Loucy (cell line): Measurements from ENCODE around the gene TAF4B.

ENCODE experiments used
- H2AFZ ChIP-seq: fragments of 200-600 bp; sonication (generic); 2 replicates; pipeline ENCODE4 v1.6.0; 2016; ENCODE audit warnings: antibody characterized with exemption, mild to moderate bottlenecking, low read length, moderate library complexity
- H3F3A ChIP-seq: fragments of 200-600 bp; 2 replicates; pipeline ENCODE4 v1.6.0; 2016; ENCODE audit warnings: antibody characterized with exemption, low read depth, mild to moderate bottlenecking
- H3K27me3 ChIP-seq: fragments of 200-600 bp; sonication (generic); 2 replicates; pipeline ENCODE4 v1.6.1; 2014; ENCODE audit warnings: low read length, mild to moderate bottlenecking; ENCODE audit not compliant: insufficient read depth, poor library complexity, severe bottlenecking
- H3K36me3 ChIP-seq: fragments of 200-600 bp; sonication (generic); 2 replicates; pipeline ENCODE4 v1.6.1; 2016; ENCODE audit warnings: low read length; ENCODE audit not compliant: insufficient read depth
- H3K4me1 ChIP-seq: fragments of 200-600 bp; sonication (generic); 2 replicates; pipeline ENCODE4 v1.5.1; 2014; ENCODE audit warnings: low read length, mild to moderate bottlenecking; ENCODE audit not compliant: insufficient read depth, poor library complexity, severe bottlenecking
- H3K4me2 ChIP-seq: fragments of 200-600 bp; sonication (generic); 2 replicates; pipeline ENCODE4 v1.6.0; 2014; ENCODE audit warnings: antibody characterized with exemption, low read length, low read depth, mild to moderate bottlenecking; ENCODE audit not compliant: poor library complexity, severe bottlenecking
- H3K4me3 ChIP-seq: fragments of 200-600 bp; sonication (generic); 2 replicates; pipeline ENCODE4 v1.5.1; 2014; ENCODE audit warnings: low read length, mild to moderate bottlenecking, mixed read lengths; ENCODE audit not compliant: poor library complexity, severe bottlenecking
- H3K79me2 ChIP-seq: fragments of 200-600 bp; sonication (generic); 2 replicates; pipeline ENCODE4 v1.6.1; 2014; ENCODE audit warnings: low read length; ENCODE audit not compliant: insufficient read depth
- H3K9ac ChIP-seq: fragments of 200-600 bp; sonication (generic); 2 replicates; pipeline ENCODE4 v1.6.0; 2014; ENCODE audit warnings: mild to moderate bottlenecking, low read depth, low read length, moderate library complexity; ENCODE audit not compliant: poor library complexity, severe bottlenecking
- H3K9me2 ChIP-seq: fragments of 200-600 bp; sonication (generic); replicated peaks from 2 replicates; pipeline ENCODE4 v1.6.1; 2016; ENCODE audit warnings: low read depth, low read length, mixed read lengths
- H3K9me3 ChIP-seq: fragments of 200-600 bp; sonication (generic); 2 replicates; pipeline ENCODE4 v1.6.1; 2014; ENCODE audit warnings: mild to moderate bottlenecking, antibody characterized with exemption, low read length, low read depth; ENCODE audit not compliant: insufficient read depth
- H4K20me1 ChIP-seq: fragments of 200-600 bp; sonication (generic); 2 replicates; pipeline ENCODE4 v1.6.0; 2014; ENCODE audit warnings: antibody characterized with exemption, low read length, mild to moderate bottlenecking; ENCODE audit not compliant: insufficient read depth, poor library complexity, severe bottlenecking
- EZH2phosphoT487 ChIP-seq: fragments of 200-600 bp; IDR thresholded peaks from 2 replicates; pipeline ENCODE4 v1.6.1; 2018; ENCODE audit warnings: antibody characterized with exemption, mild to moderate bottlenecking, moderate library complexity, borderline replicate concordance
- TF ChIP-seq, protein P1 (sequence below): fragments of 200-600 bp; sonication (generic); conservative IDR thresholded peaks from 2 replicates; pipeline ENCODE4 v1.5.1; 2014; ENCODE audit warnings: mild to moderate bottlenecking, antibody characterized with exemption, low read length

TAF4B gene

GRCh38 chr18:26268454-26268853 is 42.2 kb downstream of the TAF4B start:
- Histone ChIP-seq H3K79me2 (peaks cover 22% of the 10 kb centered on the region), H3K9ac (no peak overlapping the region), H3K27me3 (no peaks in the 10 kb centered on the region), H3K9me3 (no peaks in the 10 kb centered on the region), H3K4me3 (no peak overlapping the region), H3K4me2 (no peak overlapping the region), H3K36me3 (peaks cover 32% of the 10 kb centered on the region), H3K4me1 (no peaks in the 10 kb centered on the region), H3F3A (no peaks in the 10 kb centered on the region), H2AFZ (no peak overlapping the region), H3K9me2 (no peaks in the 10 kb centered on the region), H4K20me1 (no peaks in the 10 kb centered on the region)
- TF ChIP-seq EZH2phosphoT487 = no peak
- TF ChIP-seq, protein P1, sequence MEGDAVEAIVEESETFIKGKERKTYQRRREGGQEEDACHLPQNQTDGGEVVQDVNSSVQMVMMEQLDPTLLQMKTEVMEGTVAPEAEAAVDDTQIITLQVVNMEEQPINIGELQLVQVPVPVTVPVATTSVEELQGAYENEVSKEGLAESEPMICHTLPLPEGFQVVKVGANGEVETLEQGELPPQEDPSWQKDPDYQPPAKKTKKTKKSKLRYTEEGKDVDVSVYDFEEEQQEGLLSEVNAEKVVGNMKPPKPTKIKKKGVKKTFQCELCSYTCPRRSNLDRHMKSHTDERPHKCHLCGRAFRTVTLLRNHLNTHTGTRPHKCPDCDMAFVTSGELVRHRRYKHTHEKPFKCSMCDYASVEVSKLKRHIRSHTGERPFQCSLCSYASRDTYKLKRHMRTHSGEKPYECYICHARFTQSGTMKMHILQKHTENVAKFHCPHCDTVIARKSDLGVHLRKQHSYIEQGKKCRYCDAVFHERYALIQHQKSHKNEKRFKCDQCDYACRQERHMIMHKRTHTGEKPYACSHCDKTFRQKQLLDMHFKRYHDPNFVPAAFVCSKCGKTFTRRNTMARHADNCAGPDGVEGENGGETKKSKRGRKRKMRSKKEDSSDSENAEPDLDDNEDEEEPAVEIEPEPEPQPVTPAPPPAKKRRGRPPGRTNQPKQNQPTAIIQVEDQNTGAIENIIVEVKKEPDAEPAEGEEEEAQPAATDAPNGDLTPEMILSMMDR = no peak

DNA sequence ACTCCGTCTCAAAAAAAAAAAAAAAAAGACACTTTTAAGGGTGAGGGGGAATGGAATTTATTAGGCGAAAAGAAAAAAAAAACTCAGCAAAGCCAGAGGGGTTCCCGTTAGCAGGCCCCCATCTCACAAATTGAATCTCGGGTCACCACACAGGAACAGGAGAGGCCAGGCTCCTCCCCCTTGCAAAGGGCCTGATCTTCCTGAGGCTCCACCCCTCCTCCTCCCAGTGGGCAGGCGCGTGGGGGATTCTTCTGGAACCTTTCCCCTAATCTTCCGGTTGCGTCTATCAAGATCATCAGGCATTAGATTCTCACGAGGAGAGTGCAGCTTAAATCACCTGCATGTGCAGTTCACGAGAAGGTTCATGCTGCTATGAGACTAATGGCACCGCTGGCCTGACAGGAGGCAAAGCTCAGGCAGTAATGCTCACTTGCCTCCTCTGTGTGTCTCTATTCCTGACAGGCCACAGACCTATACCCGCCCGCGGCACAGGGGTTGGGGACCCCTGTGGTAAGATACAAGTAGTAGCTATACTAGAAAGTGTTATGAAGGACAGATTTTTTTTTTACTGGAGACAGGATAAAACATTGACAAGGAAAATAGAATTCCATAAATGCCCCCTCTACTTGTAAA is 45.8 kb downstream of the TAF4B start:
- H3K4me2 ChIP-seq = no peak overlapping the region
- no peaks in the 10 kb centered on the region for H3K9me2 ChIP-seq
- no peak overlapping the region for H2AFZ ChIP-seq
- H3K36me3 ChIP-seq = peaks cover 53% of the 10 kb centered on the region
- H3K4me1 ChIP-seq = no peaks in the 10 kb centered on the region
- H3K9me3 ChIP-seq = no peaks in the 10 kb centered on the region
- H3K27me3 ChIP-seq = no peaks in the 10 kb centered on the region
- TF ChIP-seq, protein P1 = no peak
- no peak for TF ChIP-seq EZH2phosphoT487
- H3F3A ChIP-seq = no peaks in the 10 kb centered on the region
- no peaks in the 10 kb centered on the region for H3K79me2 ChIP-seq
- H3K4me3 ChIP-seq = no peak overlapping the region
- H3K9ac ChIP-seq = no peak overlapping the region
- H4K20me1 ChIP-seq = no peaks in the 10 kb centered on the region

DNA sequence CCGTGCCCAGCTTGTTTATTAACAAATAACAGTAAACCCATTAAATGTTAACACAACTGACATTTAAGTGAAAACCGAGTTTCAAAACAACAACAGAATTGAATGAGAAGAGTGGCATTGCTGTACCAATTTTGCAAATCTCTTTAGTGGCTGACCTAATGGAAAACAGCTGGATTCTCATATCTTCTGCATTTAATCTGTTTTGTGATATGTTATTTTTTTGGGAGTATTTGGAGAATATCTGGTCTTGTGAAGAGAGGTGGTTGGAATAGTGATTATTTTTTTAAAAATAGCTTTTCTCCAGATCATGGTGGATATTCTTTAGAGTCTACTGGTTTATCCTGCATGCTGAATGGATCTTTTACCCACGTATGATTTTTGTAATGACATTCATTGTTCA is 51.1 kb downstream of the TAF4B start:
- Histone ChIP-seq H3F3A (no peaks in the 10 kb centered on the region), H3K79me2 (no peaks in the 10 kb centered on the region), H4K20me1 (no peaks in the 10 kb centered on the region), H2AFZ (no peak overlapping the region), H3K4me3 (no peak overlapping the region), H3K9me3 (no peaks in the 10 kb centered on the region), H3K27me3 (no peaks in the 10 kb centered on the region), H3K9me2 (no peaks in the 10 kb centered on the region), H3K4me2 (no peak overlapping the region), H3K9ac (no peak overlapping the region), H3K4me1 (no peaks in the 10 kb centered on the region), H3K36me3 (peaks cover 46% of the 10 kb centered on the region)
- TF ChIP-seq, protein P1 = no peak
- no peak for TF ChIP-seq EZH2phosphoT487
